Activated T-helper 1 cell treated with anti-CD3 and anti-CD28 coated beads, Interleukin-12 subunit alpha, Interleukin-12 subunit beta, Interleukin-2, Interleukin-4 antibody, amounts not matched to agents 30 ng/mL and 10 ng/mL and 1 ng/mL, durations not matched to agents 14 hours and 24 hours and 36 hours (primary cell): ENCODE results near the gene VWA1. TPM values are rescaled to one million over a fixed set of nuclear protein-coding genes. Genes with fewer than 3 reads are reported as not detected.
"Not testable (repeated sequence)": the region's sequence is repeated elsewhere in the genome, so short reads cannot be mapped to it uniquely, and the experiment has no call there.

ENCODE experiments used
- DNase-seq: peaks from one replicate; pipeline ENCODE4 v3.0.0; 2021; ENCODE audit warnings: low spot score
- H3K27ac Mint-ChIP-seq: one replicate; pipeline ENCODE4 v1.8.0; 2021; ENCODE audit warnings: mild to moderate bottlenecking, mixed read lengths
- H3K27me3 Mint-ChIP-seq: one replicate; pipeline ENCODE4 v1.8.0; 2022; ENCODE audit warnings: mild to moderate bottlenecking, moderate library complexity, mixed read lengths; ENCODE audit not compliant: insufficient read depth
- H3K36me3 Mint-ChIP-seq: one replicate; pipeline ENCODE4 v1.8.0; 2021; ENCODE audit warnings: low read depth, mixed read lengths
- H3K4me1 Mint-ChIP-seq: one replicate; pipeline ENCODE4 v1.8.0; 2021; ENCODE audit warnings: low read depth, mixed read lengths
- H3K4me3 Mint-ChIP-seq: one replicate; pipeline ENCODE4 v1.8.0; 2021; ENCODE audit warnings: mild to moderate bottlenecking, moderate library complexity, mixed read lengths
- H3K9me3 Mint-ChIP-seq: one replicate; pipeline ENCODE4 v1.8.0; 2021; ENCODE audit warnings: mixed read lengths
- intact Hi-C: fragments of 100-400 bp; cut with micrococcal nuclease; formaldehyde crosslinking; loops from one replicate; pipeline ENCODE4 v1.15.1; 2024
- total RNA-seq: library from RNA; stranded (reverse); gene quantifications from 2 replicates; pipeline ENCODE4 v1.2.3, GENCODE V29; 2022

VWA1 gene
- total RNA-seq, 1 donor from 2014 or later, result 5.5 TPM

DNA sequence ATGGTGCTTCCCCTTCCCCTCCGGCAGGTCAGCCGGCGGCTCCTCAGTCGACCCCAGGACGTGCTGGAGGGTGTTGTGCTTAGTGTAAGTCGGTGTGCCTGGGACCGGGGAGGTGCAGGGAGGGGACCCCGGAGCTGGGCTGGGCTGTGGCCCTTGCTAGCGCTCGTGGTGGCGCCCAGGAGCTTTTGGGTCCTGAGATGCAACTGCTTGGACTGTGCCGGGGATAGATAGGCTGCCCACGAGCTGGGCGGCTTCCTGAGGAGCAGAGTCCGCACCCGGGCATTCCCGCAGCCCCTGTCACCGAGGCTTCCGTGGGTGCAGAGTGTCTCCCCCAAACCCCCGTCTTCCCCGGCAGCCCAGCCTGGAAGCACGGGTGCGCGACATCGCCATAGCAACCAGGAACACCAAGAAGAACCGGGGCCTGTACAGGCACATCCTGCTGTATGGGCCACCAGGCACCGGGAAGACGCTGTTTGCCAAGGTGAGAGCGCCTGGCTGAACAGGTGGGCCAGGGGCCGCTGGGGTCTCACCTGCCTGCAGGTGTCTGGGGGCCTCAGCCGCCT lies 50.3 kb downstream of the VWA1 start:
- DNase-seq, H3K9me3 Mint-ChIP-seq, H3K4me3 Mint-ChIP-seq, H3K27ac Mint-ChIP-seq, H3K27me3 Mint-ChIP-seq, intact Hi-C loops, H3K4me1 Mint-ChIP-seq: not testable (repeated sequence)
- H3K36me3 Mint-ChIP-seq, result peaks cover 21% of the 10 kb centered on the region

DNA sequence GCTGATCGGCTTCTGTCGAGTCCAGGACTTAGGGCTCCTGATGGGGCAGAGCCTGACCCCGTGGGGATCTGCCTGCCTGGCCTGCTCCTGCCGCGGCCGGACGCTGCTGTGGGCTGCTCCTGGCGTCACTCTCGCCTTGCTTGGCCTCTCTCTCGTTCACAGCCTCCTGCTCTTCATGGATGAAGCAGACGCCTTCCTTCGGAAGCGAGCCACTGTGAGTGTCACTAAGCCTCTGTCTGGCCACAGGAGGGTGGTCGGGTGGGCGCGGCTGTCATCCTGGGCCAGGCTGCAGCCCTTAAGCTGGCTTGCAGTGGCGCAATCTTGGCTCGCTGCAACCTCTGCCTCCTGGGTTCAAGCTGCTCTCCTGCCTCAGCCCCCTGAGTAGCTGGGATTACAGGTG lies 52.2 kb downstream of the VWA1 start:
- no peaks in the 10 kb centered on the region for H3K9me3 Mint-ChIP-seq
- H3K36me3 Mint-ChIP-seq, result peaks cover 31% of the 10 kb centered on the region
- no peak overlapping the region for H3K27ac Mint-ChIP-seq
- intact Hi-C loops, result no loop called here
- H3K4me3 Mint-ChIP-seq, result no peak overlapping the region
- no peak for DNase-seq
- H3K4me1 Mint-ChIP-seq, result no peaks in the 10 kb centered on the region
- H3K27me3 Mint-ChIP-seq, result no peaks in the 10 kb centered on the region

- Mint-ChIP-seq H3K4me3 (no peak overlapping the region), H3K9me3 (peaks cover 11% of the 10 kb centered on the region), H3K27ac (no peak overlapping the region), H3K4me1 (no peaks in the 10 kb centered on the region), H3K36me3 (peaks cover 41% of the 10 kb centered on the region), H3K27me3 (no peaks in the 10 kb centered on the region)
- intact Hi-C loops, result no loop called here
- DNase-seq, result no peak
These were observed 53.7 kb downstream of the VWA1 start for GRCh38 chr1:1489231-1489630.

DNA sequence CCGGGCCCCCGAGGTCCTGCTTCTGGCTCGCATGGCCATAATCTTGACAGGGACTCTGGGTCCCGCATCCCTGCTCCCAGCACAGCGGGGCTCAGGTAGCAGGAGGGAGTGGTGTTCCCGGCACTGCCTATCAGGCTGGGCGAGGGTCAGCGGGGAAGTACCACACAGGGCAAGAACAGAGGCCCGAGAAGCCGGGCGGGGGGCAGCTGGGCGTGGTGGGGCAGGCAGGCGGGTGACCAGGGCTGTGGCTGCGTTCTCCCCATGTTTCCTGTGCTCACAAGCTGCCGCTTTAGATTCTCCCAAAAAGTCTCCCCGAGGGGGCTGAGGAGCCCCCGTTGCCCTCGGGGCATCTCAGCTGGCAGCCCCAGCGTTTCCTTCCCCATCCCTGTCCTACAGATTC lies 54.4 kb downstream of the VWA1 start:
- H3K9me3 Mint-ChIP-seq, result peaks cover 11% of the 10 kb centered on the region
- no peak for DNase-seq
- intact Hi-C loops, result no loop called here
- no peaks in the 10 kb centered on the region for H3K27me3 Mint-ChIP-seq
- H3K4me1 Mint-ChIP-seq, result no peaks in the 10 kb centered on the region
- peaks cover 39% of the 10 kb centered on the region for H3K36me3 Mint-ChIP-seq
- no peak overlapping the region for H3K4me3 Mint-ChIP-seq
- no peak overlapping the region for H3K27ac Mint-ChIP-seq

DNA sequence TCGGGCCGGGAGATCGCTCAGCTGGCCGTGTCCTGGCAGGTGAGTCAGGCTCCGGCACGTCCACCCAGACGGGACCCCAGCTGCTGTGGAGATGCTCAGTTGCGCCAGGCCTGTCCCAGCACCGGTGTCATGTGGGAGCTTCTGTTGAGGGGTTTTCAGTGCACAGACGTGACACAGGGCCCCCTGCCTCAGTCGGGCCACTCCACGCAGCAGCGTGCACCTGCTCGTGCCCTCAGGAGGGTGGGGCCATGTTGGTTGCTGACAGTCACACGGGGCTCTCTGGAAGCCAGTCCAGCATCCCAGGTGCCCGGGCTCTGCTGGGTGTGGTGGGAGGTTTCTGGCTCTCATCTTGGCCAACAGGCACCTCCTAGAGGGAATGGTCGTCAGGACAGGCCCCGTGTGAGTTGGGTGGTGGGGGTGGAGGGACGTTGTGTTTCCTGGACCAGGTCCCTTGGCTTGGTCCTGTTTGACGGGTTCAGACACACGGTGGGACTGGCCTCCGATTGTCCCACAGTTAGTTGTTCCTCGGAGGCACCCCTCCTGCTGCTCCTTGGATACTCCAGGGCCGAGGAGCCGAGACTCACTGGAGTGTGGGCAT lies 55.2 kb downstream of the VWA1 start:
- H3K27ac Mint-ChIP-seq, result no peak overlapping the region
- no peak overlapping the region for H3K4me3 Mint-ChIP-seq
- H3K9me3 Mint-ChIP-seq, result peaks cover 11% of the 10 kb centered on the region
- H3K36me3 Mint-ChIP-seq, result peaks cover 39% of the 10 kb centered on the region
- DNase-seq, result no peak
- no peaks in the 10 kb centered on the region for H3K27me3 Mint-ChIP-seq
- intact Hi-C loops, result no loop called here
- no peaks in the 10 kb centered on the region for H3K4me1 Mint-ChIP-seq

GRCh38 chr1:1491601-1492000 lies 56.1 kb downstream of the VWA1 start:
- Mint-ChIP-seq H3K9me3 (peaks cover 11% of the 10 kb centered on the region), H3K27ac (no peak overlapping the region), H3K36me3 (peaks cover 39% of the 10 kb centered on the region), H3K27me3 (no peaks in the 10 kb centered on the region), H3K4me1 (no peaks in the 10 kb centered on the region), H3K4me3 (no peak overlapping the region)
- no peak for DNase-seq
- intact Hi-C loops, result no loop called here

Other genes starting within 250 kb of the VWA1 start
- 350 and 356 TPM in 2 replicates for gene TNFRSF18, start 229.1 kb upstream of the VWA1 start, total RNA-seq
- 788 and 811 TPM in 2 replicates for gene TNFRSF4, start 221.5 kb upstream of the VWA1 start, total RNA-seq
- gene SDF4, start 203.7 kb upstream of the VWA1 start, total RNA-seq, result 202 TPM in 2 replicates
- 45.9 and 46.3 TPM in 2 replicates for gene B3GALT6, start 203.5 kb upstream of the VWA1 start, total RNA-seq
- gene C1QTNF12, start 189.0 kb upstream of the VWA1 start, total RNA-seq, result 2.2 and 4.1 TPM in 2 replicates
- gene UBE2J2, start 161.8 kb upstream of the VWA1 start, total RNA-seq, result 95.6 and 99.5 TPM in 2 replicates
- 2.5 TPM in 2 replicates for gene SCNN1D, start 155.3 kb upstream of the VWA1 start, total RNA-seq
- 47.7 and 55.1 TPM in 2 replicates for gene ACAP3, start 127.8 kb upstream of the VWA1 start, total RNA-seq
- 34.6 and 36.8 TPM in 2 replicates for gene PUSL1, start 127.1 kb upstream of the VWA1 start, total RNA-seq
- gene INTS11, start 111.0 kb upstream of the VWA1 start, total RNA-seq, result 144 and 147 TPM in 2 replicates
- 13.6 and 14.6 TPM in 2 replicates for gene CPTP, start 110.9 kb upstream of the VWA1 start, total RNA-seq
- 0.22 and 0.34 TPM in 2 replicates for gene TAS1R3, start 104.4 kb upstream of the VWA1 start, total RNA-seq
- gene DVL1, start 86.3 kb upstream of the VWA1 start, total RNA-seq, result 66.5 and 72.2 TPM in 2 replicates
- gene MXRA8, start 77.1 kb upstream of the VWA1 start, total RNA-seq, result 0.18 and 0.20 TPM in 2 replicates
- 147 and 148 TPM in 2 replicates for gene AURKAIP1, start 60.5 kb upstream of the VWA1 start, total RNA-seq
- gene CCNL2, start 36.4 kb upstream of the VWA1 start, total RNA-seq, result 138 and 139 TPM in 2 replicates
- 184 and 205 TPM in 2 replicates for gene MRPL20, start 28.4 kb upstream of the VWA1 start, total RNA-seq
- gene ANKRD65, start 14.4 kb upstream of the VWA1 start, total RNA-seq, result 0.10 TPM in 1 of 2 replicates, not detected in the other
- gene ATAD3C, start 14.0 kb downstream of the VWA1 start, total RNA-seq, result 0.57 and 1.0 TPM in 2 replicates
- gene ATAD3B, start 36.1 kb downstream of the VWA1 start, total RNA-seq, result 106 and 113 TPM in 2 replicates
- 108 TPM in 2 replicates for gene ATAD3A, start 76.5 kb downstream of the VWA1 start, total RNA-seq
- gene TMEM240, start 104.9 kb downstream of the VWA1 start, total RNA-seq, result 0.41 and 1.0 TPM in 2 replicates
- gene SSU72, start 139.2 kb downstream of the VWA1 start, total RNA-seq, result 135 and 137 TPM in 2 replicates
- gene FNDC10, start 164.4 kb downstream of the VWA1 start, total RNA-seq, result 14.6 and 14.9 TPM in 2 replicates
- 29.5 and 32.8 TPM in 2 replicates for gene MIB2, start 179.8 kb downstream of the VWA1 start, total RNA-seq
- gene MMP23B, start 196.5 kb downstream of the VWA1 start, total RNA-seq, result 0.49 and 0.93 TPM in 2 replicates
- gene CDK11B, start 223.3 kb downstream of the VWA1 start, total RNA-seq, result 39.1 and 39.6 TPM in 2 replicates